IPS-NIHi7 (cell line): ENCODE results near the gene ZDBF2.
"Not testable (repeated sequence)": the region's sequence is repeated elsewhere in the genome, so short reads cannot be mapped to it uniquely, and the experiment has no call there.

Experiments used
- DNase-seq: peaks from one replicate; pipeline ENCODE4 v3.0.0; 2012; ENCODE audit warnings: mixed read lengths; ENCODE audit errors: extremely low spot score

The ZDBF2 gene

GRCh38 chr2:206274434-206275311 is at the start of gene ZDBF2:
TSS of gene ZDBF2 (plus strand) at chr2:206274663. CDS start at chr2:206281850, 7,187 bp downstream.
- DNase-seq: peak; percentile 83

GRCh38 chr2:206225435-206226232 is 48.8 kb upstream of the ZDBF2 start:
- DNase-seq: no peak

- DNase-seq: not testable (repeated sequence)
Measured at GRCh38 chr2:206228636-206229035, 45.8 kb upstream of the ZDBF2 start.

- no peak for DNase-seq
Measured at GRCh38 chr2:206229642-206230041, 44.8 kb upstream of the ZDBF2 start.

GRCh38 chr2:206230060-206230762 is 44.3 kb upstream of the ZDBF2 start:
- DNase-seq: peak; percentile 62

GRCh38 chr2:206231669-206232286 is 42.7 kb upstream of the ZDBF2 start:
- no peak for DNase-seq

GRCh38 chr2:206232287-206233035 is 42.0 kb upstream of the ZDBF2 start:
- no peak for DNase-seq

GRCh38 chr2:206239157-206239556 is 35.3 kb upstream of the ZDBF2 start:
- no peak for DNase-seq

- DNase-seq: no peak
Measured at GRCh38 chr2:206240327-206240726, 34.1 kb upstream of the ZDBF2 start.

GRCh38 chr2:206241736-206242135 is 32.7 kb upstream of the ZDBF2 start:
- DNase-seq: no peak

GRCh38 chr2:206245265-206245672 is 29.2 kb upstream of the ZDBF2 start:
- DNase-seq: no peak

GRCh38 chr2:206250041-206250897 is 24.2 kb upstream of the ZDBF2 start:
- peak; percentile 67 for DNase-seq

- no peak for DNase-seq
Measured at GRCh38 chr2:206253125-206253776, 21.2 kb upstream of the ZDBF2 start.

GRCh38 chr2:206253777-206254166 is 20.7 kb upstream of the ZDBF2 start:
- no peak for DNase-seq

GRCh38 chr2:206255003-206255402 is 19.5 kb upstream of the ZDBF2 start:
- no peak for DNase-seq

- no peak for DNase-seq
Measured at GRCh38 chr2:206256706-206257205, 17.7 kb upstream of the ZDBF2 start.

- no peak for DNase-seq
Measured at GRCh38 chr2:206257350-206257749, 17.1 kb upstream of the ZDBF2 start.

GRCh38 chr2:206257861-206258260 is 16.6 kb upstream of the ZDBF2 start:
- no peak for DNase-seq

- DNase-seq: not testable (repeated sequence)
Measured at GRCh38 chr2:206258615-206259014, 15.8 kb upstream of the ZDBF2 start.
